Activated CD4-positive, alpha-beta T cell treated with anti-CD3 and anti-CD28 coated beads for 48 hours (primary cell): ENCODE data around the gene PTCD3.

Source experiments
- DNase-seq: peaks from one replicate; pipeline ENCODE4 v3.0.0-alpha.2; 2020

PTCD3 gene

DNA sequence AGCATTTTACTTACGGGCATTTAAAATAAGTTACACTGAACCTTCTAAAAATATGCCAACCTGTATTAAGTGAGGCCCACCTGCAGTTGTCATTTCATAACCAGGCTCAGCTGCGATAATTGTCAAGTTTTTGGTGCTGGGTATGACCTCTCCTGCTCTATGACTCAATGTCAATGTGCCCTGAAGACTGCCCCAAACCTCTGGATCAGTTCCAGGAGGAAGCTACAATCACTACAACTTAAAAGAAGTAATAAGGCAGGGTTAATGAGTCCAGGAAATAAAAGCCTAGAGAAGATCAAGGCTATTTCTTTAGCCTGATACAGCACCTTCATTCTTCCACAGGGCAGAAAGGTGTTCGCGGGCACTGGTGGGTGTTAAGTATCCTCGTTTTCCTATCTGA lies 23.3 kb upstream of the PTCD3 start:
- DNase-seq, result no peak

DNA sequence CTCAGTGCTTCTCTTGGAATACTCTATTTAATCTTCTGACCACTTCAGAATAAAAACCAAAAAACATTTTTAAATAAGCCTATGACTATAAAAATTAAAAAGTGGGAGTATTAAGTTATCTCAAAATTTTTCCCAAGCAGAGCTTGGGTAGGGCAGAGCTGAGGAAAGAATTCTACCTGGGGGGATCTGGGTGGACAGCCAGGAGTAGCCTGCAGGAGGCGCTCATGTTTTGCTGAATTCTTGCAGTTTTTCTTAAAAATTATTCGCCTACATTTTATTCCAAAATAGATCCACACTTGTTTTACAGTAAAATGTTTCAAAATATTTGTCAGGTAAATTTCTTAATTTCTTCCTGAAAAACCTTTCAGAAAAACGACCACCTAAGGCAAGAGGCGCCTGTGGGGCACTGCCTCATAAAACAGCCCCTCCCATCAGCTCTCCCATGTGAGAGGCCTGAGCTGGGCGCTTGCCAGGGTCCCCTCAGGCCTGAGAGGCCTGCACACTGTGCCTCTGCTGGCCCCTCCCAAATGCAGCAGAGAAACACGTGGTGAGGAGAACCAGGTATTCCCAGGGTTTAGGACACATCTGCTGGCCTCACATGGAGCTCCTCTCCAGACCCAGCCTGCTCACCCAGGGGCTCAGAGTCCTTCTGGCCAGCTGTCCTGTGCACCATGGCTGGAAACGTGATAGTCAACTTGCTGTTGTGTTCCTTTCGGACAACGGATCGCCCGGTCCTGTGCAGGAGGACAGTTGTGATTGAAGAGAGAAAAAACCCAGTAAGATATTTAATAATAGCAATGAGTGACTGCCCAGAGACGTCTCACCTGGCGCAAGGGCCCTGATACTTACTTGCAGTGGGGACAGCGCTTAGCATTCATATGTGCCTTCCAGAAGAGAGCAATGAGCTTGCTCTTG lies 17.8 kb upstream of the PTCD3 start:
- DNase-seq, result peak; percentile 22

DNA sequence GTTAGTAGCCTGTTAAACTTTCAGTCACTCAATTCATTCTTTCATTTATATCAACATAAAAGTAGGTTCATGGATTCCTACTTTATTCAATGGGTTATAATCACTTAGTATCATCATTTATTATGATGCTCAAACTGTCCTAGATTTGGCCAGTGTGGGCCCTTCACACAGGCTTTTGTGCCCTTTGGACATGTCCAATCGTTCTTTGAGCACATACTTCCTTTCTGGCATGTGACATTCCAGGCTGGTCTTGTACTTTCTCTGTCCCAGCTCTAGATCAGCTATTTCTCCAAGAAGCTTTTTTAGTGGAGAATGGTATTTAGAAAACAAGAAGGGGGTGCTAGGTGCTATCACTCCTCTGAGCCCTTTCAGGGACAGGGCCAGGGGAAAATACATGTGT lies 11.8 kb upstream of the PTCD3 start:
- no peak for DNase-seq

DNA sequence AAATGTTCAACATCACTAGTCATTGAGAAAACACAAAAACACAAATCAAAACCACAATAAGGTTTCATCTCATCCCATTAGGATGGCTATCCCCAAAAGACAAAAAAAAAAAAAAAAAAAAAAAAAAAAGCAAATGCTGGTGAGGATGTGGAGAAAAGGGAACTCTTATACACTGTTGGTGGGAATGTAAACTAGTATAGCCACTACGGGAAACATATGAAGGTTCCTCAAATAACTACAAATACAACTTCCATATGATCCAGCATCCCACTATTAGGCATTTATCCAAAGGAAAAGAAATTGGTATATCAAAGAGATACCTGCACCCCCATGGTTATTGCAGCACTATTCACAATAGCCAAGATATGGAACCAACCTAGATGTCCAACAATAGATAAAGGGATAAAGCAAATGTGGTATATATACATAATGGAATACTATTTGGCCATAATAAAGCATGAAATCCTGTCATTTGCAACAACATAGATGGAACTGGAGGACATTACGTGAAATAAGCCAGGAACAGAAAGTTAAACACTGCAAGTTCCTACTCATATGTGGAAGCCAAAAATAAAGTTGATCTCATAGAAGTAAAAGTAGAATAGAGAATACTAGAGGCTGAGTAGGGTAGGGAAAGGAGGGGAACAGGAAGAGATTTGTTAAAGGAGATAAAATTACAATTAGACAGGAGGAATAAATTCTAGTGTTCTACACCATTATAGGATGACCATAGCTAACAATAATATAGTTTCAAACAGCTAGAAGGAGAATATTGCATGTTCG lies 8.7 kb upstream of the PTCD3 start:
- DNase-seq, result no peak

DNA sequence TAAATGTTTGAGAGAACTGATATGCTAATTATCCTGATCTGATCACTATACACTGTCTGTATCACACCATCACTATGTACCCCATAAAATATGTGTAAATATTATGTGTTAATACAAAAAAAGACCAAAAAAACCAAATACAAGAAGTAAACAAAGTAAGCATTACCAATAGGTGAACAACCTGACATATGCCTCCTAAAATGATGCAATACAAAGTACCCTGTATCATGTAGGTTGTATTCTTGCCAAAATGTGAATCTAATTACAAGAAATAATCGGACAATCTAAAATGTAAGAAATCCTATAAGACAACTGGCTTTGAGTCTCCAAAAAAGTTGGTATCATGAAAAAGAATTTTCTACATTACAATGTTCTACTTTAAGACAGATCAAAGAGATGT lies 8.1 kb upstream of the PTCD3 start:
- no peak for DNase-seq

DNA sequence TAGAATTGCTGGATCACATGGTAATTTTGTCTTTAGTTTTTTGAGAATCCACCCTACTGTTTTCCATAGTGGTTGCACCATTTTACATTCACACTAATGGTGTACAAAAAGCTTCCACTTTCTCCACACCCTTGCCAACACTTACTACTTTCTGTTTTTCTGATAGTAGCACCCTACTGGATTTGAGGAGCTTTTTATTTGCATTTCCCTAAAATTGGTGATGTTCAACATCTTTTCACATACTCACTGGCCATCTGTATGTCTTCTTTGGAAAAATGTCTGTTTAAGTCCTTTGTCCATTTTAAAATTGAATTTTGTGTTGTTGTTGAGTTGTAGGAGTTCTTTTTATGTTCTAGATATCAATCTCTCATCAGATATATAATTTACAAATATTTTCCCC lies 3.9 kb upstream of the PTCD3 start:
- no peak for DNase-seq

DNA sequence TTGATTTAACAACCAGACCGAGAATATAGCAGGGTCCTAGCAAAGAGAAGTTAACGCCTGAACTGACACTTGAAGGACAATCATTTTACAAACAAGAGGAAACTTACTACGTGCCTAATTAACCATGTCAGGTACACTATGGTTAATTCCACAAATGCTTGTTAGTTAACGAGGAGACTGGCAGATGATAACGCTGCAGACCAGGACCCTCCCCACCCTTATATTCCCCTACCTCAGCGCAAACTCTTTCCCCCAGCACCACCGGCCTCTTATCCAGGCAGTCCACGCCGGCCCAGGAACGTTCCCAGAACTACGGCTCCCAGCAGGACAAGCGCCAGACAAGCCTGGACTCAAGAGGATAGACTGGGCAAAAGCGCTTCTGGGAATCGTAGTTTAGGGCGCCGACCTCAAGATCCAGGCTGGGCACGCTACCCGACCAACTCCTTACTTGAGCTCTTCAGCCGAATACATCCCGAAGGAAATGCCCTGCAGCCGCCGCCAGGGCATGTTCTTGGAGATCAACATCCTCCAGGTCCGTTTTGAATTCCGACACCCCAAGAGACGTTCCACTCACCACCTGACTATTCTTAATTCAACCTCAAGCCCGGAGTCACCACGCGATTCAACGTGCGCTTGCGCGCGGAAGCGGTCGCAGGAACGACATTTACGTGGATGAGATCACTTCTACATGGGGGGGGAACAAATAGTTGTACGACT lies 625 bp upstream of the PTCD3 start, which contains the start of gene POLR1A:
TSS of gene POLR1A (minus strand) at position 635 of the 717 bp plus-strand sequence. CDS start at position 525, 110 bp downstream.
- peak; percentile 86 for DNase-seq

DNA sequence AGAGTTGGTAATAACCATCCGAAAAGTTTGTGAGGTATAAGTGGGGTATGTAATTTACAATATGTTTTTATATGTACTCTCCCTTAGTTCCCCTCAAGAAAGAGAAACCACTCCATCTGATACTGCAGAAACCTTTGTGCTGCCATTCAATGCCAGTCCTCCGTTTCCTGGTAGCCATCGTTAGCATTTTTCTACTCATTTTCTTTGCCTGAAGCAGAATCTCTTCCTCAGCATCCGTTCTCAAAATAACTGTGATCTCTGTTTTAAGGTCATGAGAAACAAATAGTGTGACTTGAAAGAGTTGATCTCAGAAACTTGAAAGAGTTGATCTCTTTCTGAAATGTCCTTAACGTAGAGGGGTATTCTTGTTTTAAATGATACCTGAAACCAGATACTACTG lies 996 bp downstream of the PTCD3 start:
- no peak for DNase-seq

DNA sequence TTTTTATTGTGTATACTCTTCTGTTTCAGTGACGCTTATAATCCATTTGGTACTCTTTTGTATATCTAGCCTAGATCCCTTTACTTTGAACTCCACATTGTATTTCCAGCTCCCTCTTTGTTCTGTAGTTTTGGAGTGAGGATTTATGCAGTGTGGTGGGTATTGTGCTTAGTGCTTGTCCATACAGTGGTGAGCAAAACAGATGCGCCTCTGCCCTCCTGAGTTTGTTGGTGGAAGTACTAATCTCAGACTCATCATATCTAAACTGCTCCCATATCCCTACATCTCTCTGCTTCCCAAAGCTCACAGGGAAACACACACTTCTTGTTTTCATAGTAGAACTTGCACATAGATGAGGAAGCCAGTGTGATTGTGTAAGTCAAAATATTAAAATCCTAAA lies 12.1 kb downstream of the PTCD3 start:
- no peak for DNase-seq

DNA sequence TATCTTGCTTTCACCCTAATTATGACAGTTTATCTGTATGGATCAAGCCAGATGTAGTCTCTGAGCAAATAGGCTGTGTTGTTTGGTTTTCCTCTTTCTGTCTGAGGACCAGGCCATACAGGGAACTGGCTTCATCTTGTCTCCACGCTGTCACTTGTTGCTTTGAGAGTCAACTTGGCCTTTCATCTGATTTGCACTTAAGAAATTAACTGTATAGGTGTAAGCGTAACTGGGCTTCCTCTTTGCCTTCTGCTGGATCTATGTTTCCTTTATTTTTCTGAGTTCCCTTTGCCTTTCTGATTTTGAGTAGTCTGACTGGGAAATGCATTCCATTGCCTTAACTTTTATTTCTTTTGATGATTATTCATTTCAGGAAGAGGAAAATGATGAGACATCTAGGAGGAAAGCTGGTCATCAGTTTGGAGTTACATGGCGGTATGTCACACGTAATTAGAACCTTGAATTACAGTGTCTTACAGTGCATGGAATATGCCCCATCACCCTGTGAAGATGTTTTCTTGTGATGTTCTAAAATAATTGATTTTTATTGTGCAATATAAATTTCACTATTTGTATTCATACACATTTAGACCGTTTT lies 17.4 kb downstream of the PTCD3 start:
- DNase-seq, result no peak

DNA sequence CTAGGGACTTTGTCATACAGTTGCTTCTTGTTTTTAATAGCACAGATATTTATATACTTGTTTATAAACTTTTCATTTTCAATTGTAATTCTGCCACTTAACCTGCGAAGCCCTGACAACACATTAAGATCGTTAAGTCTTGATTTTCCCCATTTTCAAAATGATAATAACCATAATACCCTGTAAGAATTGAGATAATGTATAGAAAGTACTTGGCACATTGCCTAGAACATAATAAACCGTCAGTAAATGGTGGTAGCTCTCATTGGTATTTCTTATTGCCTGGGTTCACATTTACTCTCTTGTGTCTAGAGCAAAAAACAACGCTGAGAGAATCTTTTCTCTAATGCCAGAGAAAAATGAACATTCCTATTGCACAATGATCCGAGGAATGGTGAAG lies 18.6 kb downstream of the PTCD3 start:
- no peak for DNase-seq

DNA sequence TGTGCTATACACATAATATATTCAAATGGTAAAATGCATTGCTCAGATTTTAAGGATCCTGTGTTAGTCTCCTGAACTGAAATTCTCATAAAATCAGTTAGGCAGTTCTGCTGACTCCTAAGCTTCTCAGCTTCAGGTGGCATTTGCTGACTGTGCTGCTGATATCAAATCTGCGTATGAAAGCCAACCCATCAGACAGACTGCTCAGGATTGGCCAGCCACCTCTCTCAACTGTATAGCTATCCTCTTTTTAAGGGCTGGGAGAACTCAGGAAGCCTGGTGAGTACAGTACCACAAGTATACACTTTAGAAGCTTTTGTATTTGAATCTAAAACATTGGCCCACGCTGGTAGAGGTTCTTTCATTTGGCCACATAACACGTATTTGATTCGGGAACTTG lies 28.7 kb downstream of the PTCD3 start:
- no peak for DNase-seq

DNA sequence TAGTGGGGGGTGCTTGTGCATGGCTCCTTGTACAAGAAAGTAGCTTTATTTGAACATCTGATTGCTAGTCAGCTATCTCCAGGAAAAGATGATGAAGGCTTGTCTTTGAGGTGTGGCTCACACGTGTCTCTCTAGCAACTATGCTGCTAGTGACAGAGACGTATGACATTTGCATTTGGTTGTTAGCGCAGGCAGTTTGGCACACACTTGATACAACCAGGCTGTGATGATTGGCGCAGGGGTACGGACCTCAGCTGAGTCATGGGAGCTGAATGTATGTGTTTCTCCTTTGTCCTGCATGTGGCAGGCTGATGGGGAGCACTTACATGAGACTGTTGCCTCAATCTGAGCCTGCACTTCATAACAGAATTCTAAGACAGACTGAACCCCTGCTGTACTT lies 29.6 kb downstream of the PTCD3 start:
- DNase-seq, result no peak

DNA sequence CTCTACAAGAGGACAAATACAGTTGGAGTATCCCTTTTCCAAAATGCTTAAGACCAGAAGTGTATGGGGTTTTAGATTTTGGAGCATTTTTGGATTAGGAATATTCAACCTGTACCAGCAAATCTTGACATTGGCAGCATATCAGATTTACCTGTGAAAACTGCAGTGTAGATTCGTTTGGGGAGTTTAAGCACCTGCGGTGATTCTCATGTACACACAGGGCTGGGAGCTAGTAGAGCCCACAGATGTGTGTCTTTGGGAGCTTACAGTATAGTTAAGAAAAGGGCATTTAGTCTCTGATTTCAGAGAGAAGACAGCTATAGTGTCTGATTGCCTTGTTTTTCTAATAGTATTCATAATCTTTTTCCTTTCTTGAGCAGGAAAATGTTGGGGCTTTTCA lies 30.1 kb downstream of the PTCD3 start:
- no peak for DNase-seq

DNA sequence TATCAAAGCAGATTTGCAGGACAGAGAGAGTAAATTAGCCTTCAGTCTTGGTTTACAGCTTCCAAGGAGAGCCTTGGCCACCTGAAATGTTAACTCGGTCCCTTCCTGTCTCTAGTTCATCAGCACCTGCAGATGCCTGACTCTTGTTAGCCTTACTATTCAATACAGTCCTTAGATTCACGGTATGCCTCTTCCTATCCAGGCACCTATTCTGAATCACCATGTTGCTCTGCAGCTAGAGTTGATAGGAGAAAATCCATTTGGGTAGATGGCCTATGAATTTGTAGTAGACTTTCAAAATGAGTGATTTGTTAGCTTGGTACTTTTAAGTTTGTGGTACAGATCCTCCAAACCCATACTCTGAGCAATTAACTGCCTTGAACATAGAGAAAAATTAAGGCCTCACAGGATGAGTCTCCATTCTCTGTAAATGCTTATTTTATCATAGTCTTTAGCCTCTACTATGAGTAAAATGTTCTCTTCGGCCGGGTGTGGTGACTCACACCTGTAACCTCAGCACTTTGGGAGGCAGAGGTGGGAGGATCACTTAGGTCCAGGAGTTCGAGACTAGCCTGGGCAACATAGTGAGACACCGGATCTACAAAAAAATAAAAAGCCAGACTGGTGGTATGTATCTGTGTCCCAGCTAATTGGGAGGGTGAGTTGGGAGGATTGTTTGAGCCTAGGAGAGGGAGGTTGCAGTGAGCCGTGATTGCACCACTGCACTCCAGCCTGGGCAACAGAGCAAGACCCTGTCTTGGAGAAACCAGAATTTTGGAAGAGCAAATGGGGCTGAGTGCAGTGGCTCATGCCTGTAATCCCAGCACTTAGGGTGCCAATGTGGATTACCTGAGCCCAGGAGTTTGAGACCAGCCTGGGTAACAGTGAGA lies 32.9 kb downstream of the PTCD3 start:
- peak; percentile 37 for DNase-seq

DNA sequence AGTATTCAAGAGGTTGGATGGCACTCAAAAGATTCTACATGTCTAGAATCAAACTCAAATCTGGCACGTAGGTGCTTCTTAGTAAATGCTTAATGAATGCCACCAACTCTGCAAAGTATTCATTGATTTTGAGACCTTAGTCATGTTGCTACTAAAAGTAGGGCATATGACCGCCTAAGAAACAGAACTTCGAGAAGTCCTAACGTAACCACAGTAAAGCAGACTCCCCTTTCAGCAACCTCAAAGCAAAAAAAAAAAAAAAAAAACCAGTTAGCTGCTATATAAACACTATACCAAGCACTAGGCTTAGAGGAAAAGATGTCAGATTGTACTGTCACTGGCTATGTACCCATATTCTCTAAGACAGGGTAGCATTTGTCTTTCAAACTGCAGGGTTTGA lies 33.9 kb downstream of the PTCD3 start:
- no peak for DNase-seq

DNA sequence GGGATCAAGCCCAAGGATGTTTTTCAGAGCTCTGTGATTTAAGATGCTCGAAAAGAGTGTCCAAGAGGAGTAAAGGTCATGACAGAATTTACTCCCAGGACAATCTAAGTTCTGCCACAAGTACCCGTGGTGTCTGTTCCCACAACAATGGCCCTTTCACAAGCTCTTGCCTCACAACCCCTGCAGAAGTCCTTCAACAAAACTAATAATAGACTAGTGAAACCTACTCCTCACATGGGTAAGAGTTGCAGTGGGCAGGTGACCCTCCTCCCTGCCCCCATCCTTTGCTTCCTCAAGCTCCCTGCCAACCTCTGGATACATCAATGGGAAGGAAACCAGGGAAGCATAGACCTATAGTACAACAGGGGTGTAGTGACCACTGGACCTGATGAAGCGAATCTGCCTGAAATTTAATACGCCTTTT lies 34.9 kb downstream of the PTCD3 start:
- no peak for DNase-seq

DNA sequence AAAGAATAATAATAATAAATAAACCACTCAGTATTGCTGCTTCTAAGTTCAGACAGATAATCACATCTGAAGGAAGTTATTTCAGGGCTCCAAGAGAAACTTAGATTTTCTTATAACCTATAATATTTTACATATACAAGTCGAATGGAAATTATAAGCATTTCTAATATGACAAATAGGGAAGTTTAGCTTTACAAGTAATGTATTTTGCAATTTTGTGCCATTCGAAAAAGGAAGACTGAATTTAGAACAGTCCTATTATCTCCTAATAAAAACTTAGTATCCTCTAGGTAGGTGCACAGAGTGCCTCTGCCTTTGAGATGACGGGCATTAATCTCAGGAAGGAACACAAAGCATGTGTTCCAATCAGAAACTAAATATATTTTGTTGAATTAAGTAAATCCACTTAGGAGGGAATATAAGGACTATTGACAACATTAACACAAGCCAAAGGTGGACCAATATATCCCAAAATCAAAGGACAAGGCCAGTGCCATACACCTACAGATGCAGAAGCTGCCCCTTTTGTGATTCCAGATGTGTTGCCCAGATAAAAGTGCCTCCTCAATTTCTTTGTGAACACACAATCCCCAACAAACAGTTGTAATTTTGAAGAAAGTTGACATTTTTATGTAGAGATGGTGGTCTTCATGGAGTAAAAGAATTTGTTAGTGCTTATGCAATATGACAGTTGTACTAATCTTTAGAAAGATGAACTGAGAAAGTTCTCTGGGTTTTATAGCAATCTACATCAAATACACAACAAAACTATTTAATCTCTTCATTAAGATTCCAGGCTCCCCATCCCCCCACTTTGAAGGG lies 36.6 kb downstream of the PTCD3 start:
- no peak for DNase-seq

DNA sequence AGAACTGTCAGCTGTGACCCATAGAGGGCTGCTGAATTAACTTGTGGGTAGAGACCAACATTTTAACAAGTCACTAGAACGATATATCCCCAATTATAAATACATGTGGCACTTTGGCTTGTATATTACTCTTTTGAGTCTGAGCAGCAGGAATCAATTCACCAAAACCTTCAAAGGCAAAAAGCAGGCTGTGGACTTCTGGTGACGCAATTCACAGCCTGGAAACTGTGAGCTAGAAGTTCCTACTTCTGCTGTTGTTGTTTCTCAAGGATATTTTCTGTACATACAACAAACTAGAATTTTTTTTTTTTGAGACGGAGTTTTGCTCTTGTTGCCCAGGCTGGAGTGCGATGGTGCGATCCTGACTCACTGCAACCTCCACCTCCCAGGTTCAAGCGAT lies 37.3 kb downstream of the PTCD3 start:
- DNase-seq, result no peak

DNA sequence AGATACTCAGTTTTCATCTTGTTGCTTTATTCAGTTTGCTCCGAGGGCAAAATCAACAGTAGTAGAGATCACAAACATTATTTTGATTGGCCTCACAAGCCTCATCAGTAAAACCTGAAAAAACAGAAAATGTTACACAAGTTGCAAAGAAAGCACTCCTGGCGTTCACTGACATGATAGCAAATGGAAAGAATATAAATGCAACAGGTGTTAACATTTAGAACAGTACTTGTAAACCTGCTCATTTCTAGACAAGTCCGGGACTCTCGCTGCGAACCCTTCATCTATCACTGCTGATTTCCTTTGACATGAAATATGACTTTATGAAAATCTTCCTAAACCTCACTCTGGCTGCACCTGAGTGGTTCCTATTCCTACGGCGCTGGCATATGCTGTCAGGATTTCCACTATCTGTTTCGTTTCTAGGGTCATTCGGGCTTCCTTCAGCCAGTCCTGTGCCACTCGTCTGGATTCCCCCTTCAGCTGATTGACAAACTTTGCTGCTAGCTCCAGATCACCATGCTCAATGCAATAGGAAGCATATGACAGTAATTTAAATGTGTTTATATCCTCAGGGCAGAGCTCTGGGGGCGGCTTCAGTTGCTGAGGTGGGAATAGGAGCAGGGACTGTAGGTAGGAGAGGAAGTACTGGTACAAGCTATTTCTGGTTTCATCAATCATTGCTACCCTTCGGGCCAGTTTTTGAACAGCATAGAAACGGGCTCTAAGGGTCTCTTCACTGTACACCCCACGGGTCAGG lies 38.1 kb downstream of the PTCD3 start:
- no peak for DNase-seq
